ENCODE data around the gene DMXL1.

DNA sequence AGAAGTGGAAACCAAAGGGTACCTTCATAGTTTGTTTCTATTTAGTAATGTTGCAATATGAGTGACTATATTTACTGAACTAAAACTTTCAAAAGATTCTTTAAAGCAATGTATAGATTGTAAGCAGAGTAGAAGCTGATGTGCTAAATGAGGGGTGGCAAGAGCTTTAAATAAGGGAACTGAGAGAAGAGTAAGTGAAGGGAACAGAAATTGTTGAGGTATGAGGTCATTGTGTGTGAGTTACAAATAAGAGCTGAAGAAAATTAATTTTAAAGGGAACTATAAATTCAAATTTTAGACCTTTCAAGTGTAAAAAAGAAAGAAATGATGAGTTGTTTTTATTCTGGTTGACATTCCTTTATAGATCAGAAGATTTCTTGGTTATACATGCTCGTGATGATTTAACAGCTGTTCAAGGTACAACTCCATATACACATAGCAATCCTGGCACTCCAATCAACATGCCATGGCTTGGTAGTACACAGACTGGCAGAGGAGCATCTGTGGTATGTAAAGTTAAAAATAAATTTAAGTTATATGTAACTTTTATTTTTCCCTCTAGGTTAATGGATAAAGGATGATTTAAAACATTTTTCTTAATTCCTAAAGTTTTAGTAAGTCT lies 149.8 kb downstream of the DMXL1 start:
- TF ChIP-seq, protein P1, sequence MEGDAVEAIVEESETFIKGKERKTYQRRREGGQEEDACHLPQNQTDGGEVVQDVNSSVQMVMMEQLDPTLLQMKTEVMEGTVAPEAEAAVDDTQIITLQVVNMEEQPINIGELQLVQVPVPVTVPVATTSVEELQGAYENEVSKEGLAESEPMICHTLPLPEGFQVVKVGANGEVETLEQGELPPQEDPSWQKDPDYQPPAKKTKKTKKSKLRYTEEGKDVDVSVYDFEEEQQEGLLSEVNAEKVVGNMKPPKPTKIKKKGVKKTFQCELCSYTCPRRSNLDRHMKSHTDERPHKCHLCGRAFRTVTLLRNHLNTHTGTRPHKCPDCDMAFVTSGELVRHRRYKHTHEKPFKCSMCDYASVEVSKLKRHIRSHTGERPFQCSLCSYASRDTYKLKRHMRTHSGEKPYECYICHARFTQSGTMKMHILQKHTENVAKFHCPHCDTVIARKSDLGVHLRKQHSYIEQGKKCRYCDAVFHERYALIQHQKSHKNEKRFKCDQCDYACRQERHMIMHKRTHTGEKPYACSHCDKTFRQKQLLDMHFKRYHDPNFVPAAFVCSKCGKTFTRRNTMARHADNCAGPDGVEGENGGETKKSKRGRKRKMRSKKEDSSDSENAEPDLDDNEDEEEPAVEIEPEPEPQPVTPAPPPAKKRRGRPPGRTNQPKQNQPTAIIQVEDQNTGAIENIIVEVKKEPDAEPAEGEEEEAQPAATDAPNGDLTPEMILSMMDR (IDR thresholded peaks at IDR 0.05), result no peak
- TF ChIP-seq POLR2A (IDR thresholded peaks at IDR 0.05), result no peak
